Epithelial cell of alveolus of lung (primary cell): ENCODE measurements around the gene TRPM4. TPM values are rescaled to one million over a fixed set of nuclear protein-coding genes. Genes with fewer than 3 reads are reported as not detected.

Source experiments
- total RNA-seq: library from RNA; depleted of rRNA; stranded (reverse); fragments of >200 nt; gene quantifications from 2 replicates; pipeline ENCODE4 v1.2.1, GENCODE V29; 2015

TRPM4 gene
- total RNA-seq = 12.0 and 12.8 TPM in 2 replicates

DNA sequence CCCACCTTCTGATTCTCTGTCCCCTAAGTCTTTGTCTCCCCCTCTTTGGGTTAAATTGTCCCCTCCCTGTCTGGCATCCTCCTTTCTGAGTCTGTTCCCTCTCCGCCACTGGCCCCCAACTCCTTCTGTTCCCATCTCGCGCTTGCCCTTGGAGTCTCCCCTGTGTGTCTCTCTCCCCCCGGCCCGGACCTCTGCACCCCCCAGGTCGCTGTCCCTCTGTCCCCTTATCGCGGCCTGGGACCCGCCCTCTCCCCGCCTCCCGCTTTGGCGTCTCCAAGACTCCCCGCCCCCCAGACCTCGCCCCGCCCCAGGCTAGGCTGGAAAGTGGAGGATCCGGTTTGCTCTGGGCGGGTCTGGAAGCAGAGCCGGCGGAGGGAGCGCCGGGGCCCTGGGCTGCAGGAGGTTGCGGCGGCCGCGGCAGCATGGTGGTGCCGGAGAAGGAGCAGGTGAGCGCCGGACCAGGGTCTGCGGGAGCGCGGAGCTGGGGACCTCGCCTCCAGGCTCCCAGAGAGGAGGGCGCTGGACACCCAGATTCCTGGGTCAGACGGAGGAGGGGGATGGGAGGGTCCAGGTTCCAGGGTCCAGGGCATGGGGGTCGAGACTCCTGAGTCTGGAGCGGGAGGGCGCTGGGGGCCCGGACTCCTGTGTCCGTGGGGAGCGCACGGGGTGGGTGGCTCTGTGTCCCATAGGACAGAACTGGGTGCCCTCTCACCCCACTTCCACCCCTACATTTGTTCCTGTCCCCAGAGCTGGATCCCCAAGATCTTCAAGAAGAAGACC is at the start of gene TRPM4:
TRPM4 (plus strand) TSS at position 348 of the 780 bp plus-strand sequence; CDS start at position 423, 75 bp downstream.

GRCh38 chr19:49113762-49114629 is 43.6 kb upstream of the TRPM4 start, which contains the start of gene LIN7B:
LIN7B (plus strand) TSS chr19:49114370; CDS start chr19:49114405, 35 bp downstream.

GRCh38 chr19:49118565-49119410 is 38.8 kb upstream of the TRPM4 start, which contains the start of gene C19orf73:
C19orf73 (minus strand) TSS chr19:49119143; CDS start chr19:49119022, 121 bp downstream.

DNA sequence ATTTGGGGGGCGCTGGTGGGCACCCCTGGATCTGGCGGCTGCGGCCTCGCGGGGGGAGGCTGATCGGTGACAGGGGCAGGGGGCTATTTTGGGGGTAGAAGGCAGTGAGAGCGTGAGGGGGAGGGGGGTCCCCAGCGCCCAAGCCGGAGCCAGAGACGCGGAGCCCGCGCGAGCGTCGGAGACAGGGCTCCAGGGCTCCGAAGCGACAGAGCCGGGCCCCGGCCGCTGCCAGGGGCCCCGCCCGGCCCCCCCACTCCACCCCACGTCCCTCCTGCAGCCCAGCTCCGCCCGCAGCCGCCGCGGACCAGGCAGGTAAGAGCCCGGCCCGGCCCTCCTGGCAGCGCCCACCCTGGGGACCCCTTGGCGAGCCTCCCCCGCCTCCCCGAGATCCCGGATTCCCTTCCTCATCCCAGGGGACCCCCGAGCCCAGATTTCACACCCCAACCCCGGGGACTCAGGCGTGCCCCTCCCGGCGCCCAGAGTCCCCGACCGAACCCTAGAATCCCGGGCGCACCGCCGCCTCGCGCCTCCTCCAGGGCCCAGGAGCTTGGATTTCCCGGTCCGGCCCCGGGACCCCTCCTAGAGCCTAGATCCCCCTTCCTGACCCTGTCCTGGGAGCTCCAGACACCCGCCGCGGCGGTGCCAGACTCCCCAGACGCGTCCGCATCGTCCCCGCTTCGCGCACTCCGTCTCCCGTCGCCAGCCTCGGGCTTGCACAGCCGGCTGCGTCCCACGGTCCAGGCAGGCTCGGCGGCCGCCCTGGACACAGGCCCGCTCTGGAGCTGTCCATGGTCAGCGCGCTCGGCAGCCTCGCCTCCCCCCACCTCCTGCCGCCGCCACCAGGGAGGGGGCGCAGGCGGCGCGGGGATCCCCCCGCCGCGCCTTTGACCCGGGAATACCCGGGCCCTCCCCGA is 37.9 kb upstream of the TRPM4 start, which contains the start of gene PPFIA3:
PPFIA3 (plus strand) TSS at position 134 of the 914 bp plus-strand sequence. CDS start 8,330 bp downstream, outside the sequence.

GRCh38 chr19:49155005-49155819 is 2.4 kb upstream of the TRPM4 start, which contains the start of gene HRC:
HRC (minus strand) TSS chr19:49155396; CDS start chr19:49155237, 159 bp downstream.

Other genes with a start within 250 kb of the TRPM4 start
- gene DHDH, start 224.1 kb upstream of the TRPM4 start, total RNA-seq = 0.16 TPM in 1 of 2 replicates, not detected in the other
- 111 and 161 TPM in 2 replicates for gene BAX, start 202.9 kb upstream of the TRPM4 start, total RNA-seq
- gene FTL, start 192.5 kb upstream of the TRPM4 start, total RNA-seq = 4,137 and 8,306 TPM in 2 replicates
- gene GYS1, start 164.5 kb upstream of the TRPM4 start, total RNA-seq = 47.3 and 78.4 TPM in 2 replicates
- gene RUVBL2, start 163.9 kb upstream of the TRPM4 start, total RNA-seq = 111 and 241 TPM in 2 replicates
- 0.52 and 1.2 TPM in 2 replicates for gene LHB, start 140.7 kb upstream of the TRPM4 start, total RNA-seq
- 1.3 TPM in 1 of 2 replicates, not detected in the other for gene CGB3, start 133.5 kb upstream of the TRPM4 start, total RNA-seq
- not detected in 2 replicates for gene CGB2, start 125.9 kb upstream of the TRPM4 start, total RNA-seq
- gene CGB1, start 120.9 kb upstream of the TRPM4 start, total RNA-seq = not detected in 2 replicates
- 12.3 TPM in 1 of 2 replicates, not detected in the other for gene CGB5, start 113.9 kb upstream of the TRPM4 start, total RNA-seq
- gene CGB8, start 108.7 kb upstream of the TRPM4 start, total RNA-seq = 0.91 TPM in 1 of 2 replicates, not detected in the other
- 0.40 and 2.7 TPM in 2 replicates for gene CGB7, start 100.0 kb upstream of the TRPM4 start, total RNA-seq
- gene NTF4, start 93.0 kb upstream of the TRPM4 start, total RNA-seq = not detected in 2 replicates
- gene KCNA7, start 85.1 kb upstream of the TRPM4 start, total RNA-seq = not detected in 2 replicates
- 119 and 145 TPM in 2 replicates for gene SNRNP70, start 72.3 kb upstream of the TRPM4 start, total RNA-seq
- gene LIN7B, start 43.4 kb upstream of the TRPM4 start, total RNA-seq = 3.1 and 7.0 TPM in 2 replicates
- gene C19orf73, start 38.6 kb upstream of the TRPM4 start, total RNA-seq = 0.32 and 4.8 TPM in 2 replicates
- 2.1 and 8.9 TPM in 2 replicates for gene PPFIA3, start 38.2 kb upstream of the TRPM4 start, total RNA-seq
- 0.32 TPM in 1 of 2 replicates, not detected in the other for gene HRC, start 2.4 kb upstream of the TRPM4 start, total RNA-seq
- 0.08 TPM in 1 of 2 replicates, not detected in the other for gene SLC6A16, start 167.4 kb downstream of the TRPM4 start, total RNA-seq
- not detected in 2 replicates for gene CD37, start 177.6 kb downstream of the TRPM4 start, total RNA-seq
- gene TEAD2, start 204.6 kb downstream of the TRPM4 start, total RNA-seq = 56.4 and 70.2 TPM in 2 replicates
- gene DKKL1, start 206.1 kb downstream of the TRPM4 start, total RNA-seq = 1.2 and 2.1 TPM in 2 replicates
- gene KASH5, start 230.5 kb downstream of the TRPM4 start, total RNA-seq = not detected in 2 replicates